ENCODE results near the gene UPK1B.
"Not testable (repeated sequence)": the region's sequence is repeated elsewhere in the genome, so short reads cannot be mapped to it uniquely, and the experiment has no call there.

- TF ChIP-seq EZH2 (IDR thresholded peaks at IDR 0.05; ENCODE audit: borderline replicate concordance, low read depth, low read length, severe bottlenecking); POLR2A (IDR thresholded peaks at IDR 0.05; ENCODE audit: low read depth, low read length); CTCF (IDR thresholded peaks at IDR 0.05; ENCODE audit: extremely low read depth in 1 of 2, insufficient read depth in 1 of 2, low read depth in 1 of 2, low read length in 2 of 2); FOS (IDR thresholded peaks at IDR 0.05; ENCODE audit: borderline replicate concordance, insufficient read depth, low read length); MAX (IDR thresholded peaks at IDR 0.05; ENCODE audit: insufficient read depth, insufficient read length): not testable (repeated sequence)
These were observed 34.0 kb upstream of the UPK1B start for GRCh38 chr3:119139360-119139759.
